GM18907 (cell line): ENCODE measurements around the gene CCDC60.

Experiments used
- ATAC-seq: cut with Tn5 transposase; IDR thresholded peaks from one replicate; pipeline ENCODE4 v1.9.1; 2021; ENCODE audit warnings: mild to moderate bottlenecking, moderate library complexity; ENCODE audit not compliant: unreplicated experiment

CCDC60 gene

DNA sequence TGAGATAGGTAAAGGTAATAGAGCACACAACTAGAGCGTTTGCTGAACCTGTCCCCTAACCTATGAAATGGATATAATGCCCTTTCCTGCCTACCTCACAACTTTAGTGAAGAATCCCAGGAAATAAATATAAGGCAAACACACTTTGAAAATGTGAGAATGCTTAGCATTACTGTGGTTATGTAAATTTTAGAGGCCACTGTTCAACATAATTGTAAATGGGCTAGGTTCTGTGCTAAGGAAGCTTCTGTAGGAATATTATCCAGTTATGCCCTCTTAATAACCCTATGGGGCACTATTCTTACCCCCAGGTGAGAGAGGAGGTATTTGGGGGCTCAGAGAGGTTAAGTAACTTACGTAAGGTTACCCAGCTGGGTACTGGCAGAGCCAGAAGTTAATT lies 166.5 kb downstream of the CCDC60 start:
- no peak for ATAC-seq

DNA sequence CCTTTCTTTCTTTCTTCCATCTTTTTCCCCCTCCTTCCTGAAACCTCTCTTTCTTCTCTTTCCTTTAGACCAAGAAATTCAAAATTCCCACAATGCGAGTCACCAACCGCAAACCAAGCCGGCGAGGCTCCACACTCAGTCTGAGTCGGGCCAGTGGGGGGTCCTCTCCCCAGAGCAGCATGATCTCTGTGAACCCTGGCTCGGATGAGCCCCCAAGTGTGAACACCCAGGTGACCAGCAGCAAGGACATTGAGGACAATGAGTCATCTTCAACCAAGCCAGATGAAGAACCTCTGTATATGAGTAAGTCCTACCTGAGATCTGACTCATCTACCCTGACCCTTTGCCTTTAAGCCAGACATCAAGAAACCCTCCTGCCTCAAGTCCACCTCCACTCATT lies 170.5 kb downstream of the CCDC60 start:
- no peak for ATAC-seq

DNA sequence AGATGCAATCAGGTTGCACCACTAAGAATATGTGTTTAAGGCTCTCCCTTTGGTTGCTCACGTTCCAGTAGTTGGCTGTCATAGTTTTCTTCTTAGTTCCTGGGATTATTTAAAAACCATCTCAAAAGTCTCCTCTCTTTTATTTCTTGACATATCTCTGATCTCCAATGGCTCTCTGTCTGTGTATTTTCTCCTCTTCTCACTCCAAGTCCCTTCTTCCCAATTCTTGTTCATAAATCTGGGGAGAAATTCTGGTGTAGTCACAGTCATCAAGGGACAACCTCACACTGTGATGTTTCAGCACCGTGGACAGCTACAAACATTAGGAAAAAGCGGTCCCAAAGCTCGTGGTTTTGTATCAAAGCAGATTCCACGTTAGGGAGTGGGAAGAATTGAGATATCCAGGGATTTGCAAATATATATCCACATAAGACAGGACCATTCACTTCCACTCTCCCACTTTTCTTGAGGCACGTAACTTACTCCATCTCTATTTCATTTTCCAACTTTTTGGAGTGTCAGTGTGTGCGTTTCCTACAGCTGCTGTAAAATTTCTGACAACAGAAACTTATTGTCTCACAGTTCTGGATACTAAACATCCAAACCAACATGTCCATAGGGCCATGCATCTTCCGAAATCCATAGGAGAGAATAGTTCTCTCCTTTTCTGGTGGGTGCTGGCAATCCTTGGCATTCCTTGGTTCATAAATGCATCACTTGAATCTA lies 178.4 kb downstream of the CCDC60 start:
- ATAC-seq, result no peak

DNA sequence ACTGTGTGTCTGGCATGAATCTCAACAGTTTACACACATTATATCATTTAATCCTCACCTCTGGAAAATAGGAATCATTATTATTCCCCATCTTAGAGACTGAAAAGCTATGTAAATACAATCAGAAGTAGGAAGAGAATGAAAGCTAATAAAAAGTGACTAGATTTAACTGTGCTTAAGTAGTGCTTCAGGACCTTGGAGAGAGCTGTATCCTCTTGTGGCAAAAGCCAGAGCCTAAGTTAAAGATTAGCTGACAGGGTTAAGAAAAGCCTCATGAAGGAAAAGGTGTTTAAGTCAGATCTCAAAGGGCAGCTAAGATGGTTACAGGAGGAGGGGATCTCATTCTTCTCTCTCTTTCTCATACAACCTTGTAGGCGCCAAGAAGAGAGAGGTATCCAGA lies 193.7 kb downstream of the CCDC60 start:
- ATAC-seq, result no peak

DNA sequence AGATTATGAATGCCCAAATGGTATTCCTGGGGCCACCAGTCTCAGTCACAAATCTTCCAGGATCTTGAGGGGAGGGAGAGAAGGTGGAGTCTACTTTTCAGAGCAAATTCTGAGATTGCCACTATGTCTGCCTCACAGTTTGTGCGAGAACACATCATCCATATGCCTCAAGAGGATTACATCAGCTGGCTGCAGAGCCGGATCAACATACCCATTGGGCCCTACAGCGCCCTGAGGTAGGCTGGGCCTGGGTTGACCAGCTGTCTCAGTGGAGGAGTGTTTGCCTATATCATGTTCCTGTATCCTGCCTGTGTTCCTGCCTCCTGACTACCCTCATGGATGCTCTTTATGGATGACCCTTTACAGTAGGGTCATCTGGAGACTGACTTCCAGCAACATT lies 205.9 kb downstream of the CCDC60 start:
- no peak for ATAC-seq

DNA sequence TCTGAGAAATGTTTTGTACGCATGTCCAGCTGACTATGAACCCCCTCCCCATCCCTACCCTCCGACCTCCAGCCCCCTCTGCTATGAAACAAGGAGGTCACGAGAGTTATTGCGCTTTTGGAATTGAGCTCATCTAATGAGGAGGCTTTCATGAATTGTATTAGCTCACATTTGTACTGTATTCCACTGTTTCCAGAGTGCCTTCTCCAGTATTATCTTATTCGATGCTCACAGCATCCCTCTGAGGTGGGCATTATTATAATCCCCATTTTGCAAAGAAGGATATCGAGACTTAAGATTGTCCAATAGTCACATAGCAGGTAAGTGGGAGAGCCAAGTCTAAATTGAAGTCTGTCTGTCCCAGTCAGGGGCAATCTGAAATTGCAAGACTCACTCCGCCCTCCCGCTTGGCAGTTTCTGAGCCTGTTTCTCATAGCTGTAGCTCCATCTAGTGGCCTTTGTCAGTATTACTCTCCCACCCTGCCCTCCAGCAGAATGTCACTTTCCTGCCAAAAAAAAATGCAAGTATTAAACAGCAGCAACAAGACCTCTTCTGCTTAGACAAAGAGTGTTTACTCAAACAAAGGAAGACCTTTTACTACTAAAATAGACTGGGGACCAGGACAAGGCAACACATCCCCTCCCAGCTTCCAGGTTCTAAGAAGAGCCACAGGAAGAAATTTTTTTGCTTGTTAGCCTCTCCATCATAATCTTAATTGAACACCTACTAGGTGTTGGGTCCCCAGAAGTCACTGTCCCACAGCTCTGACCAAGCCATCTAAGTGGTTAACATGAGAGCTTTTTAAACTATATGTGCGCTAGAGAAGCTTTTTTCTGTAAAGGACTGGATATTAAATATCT lies 210.5 kb downstream of the CCDC60 start:
- peak; percentile 65 for ATAC-seq

DNA sequence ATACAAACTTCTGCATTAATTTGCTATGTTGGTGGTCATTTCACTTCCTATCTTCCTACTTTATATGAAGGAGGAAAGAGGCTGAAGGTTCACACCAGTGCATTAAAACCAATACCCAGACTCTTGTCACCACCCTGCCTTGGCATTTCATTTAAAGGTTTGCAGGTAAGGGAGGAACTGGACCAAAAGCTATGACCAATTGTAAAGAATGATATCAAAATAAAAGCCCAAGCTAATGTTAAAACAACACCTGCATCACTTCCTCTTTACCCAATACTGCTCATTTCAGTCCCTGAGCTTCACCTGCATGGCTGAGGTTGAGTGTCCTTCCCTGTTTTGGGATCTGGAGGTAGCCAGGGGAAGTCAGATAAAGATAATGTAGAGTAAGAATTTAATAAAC lies 211.8 kb downstream of the CCDC60 start:
- ATAC-seq, result no peak

DNA sequence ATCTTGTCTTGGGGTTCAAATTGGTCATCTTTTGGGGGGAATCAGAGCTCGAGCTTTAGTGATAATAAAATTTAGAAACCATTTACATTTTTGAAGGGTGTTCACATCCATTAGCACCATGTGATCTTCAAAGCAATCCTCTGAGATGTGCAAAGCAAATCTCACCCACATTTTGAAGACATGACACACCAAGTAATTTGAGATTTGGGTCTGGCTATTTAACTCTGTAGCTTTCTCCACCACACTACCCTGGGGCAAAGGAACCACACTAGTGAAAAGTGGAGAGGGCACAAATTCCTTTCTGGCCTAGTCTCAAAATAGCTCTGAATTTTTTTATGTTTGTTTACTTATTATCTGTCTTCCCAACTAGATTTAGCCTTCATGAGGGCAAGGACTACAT lies 212.5 kb downstream of the CCDC60 start:
- ATAC-seq, result no peak

DNA sequence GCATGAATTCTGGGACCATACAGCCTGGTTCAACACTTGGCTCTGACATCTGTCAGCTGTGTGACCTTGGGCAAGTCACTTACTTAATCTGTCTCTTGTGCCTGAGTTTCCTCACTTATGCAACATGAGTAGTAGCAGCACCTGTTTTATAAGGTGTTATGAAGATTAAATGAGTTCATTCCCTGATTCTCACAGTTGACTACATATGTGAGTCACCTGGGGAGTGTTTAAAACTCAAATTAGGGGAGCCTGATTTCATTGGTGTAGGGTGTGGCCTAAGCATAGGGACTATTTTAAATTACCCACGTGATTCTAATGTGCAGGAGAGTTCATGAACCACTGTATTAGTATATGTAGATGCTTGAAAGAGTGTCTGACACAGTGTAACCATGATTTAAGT lies 222.3 kb downstream of the CCDC60 start:
- no peak for ATAC-seq

DNA sequence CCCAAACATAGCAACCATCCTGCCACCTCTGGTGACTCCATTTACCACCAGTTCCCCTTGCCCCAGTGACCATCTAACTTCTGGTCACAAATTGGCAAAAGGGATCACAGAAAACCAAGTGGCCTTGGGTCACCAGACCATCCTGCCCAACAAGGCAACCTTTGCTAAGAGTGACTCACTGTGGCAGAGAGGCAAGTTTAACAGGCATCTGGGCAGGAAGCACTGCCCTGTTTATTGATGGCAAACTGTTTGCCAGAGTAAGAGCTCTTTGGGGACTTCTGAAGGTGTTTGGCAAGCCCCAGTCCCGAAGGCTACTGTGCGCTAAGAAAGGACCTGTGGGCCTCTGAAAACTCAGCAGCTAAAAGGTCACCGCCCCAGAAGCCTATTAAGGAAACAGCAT lies 230.9 kb downstream of the CCDC60 start:
- no peak for ATAC-seq

DNA sequence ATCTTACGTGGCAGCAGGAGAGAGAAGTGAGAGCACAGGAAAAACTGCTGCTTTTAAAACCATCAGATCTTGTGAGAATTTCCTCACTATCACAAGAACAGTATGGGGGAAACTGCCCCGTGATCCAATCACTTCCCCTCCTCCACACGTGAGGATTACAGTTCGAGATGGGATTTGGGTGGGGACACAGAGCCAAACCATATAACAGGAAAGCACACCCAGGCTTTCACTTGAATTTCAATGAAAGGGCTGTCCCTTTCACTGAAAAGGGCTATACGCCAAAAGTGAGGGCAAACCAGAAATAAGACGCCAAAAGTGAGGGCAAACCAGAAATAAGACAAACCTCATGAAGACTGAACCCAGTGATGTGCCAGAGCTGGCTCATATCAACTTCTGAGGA lies 236.2 kb downstream of the CCDC60 start:
- no peak for ATAC-seq

DNA sequence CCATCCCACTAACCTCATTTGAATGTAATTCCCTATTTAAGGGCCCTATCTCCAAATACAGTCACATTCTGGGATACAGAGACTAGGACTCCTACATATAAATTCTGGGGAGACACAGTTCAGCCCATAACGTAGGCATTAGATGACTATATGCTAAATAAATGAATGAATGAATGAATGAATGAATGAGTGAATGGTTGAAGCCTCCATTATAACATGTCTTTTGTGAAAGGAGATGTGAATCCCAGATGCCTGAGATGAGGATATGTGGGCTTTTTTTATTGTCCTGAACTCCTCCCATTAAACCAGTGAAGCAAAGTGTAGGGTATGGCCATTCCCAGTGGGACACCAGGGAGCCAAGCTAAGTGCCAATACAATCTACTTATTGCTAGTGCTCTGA lies 238.6 kb downstream of the CCDC60 start:
- ATAC-seq, result no peak

DNA sequence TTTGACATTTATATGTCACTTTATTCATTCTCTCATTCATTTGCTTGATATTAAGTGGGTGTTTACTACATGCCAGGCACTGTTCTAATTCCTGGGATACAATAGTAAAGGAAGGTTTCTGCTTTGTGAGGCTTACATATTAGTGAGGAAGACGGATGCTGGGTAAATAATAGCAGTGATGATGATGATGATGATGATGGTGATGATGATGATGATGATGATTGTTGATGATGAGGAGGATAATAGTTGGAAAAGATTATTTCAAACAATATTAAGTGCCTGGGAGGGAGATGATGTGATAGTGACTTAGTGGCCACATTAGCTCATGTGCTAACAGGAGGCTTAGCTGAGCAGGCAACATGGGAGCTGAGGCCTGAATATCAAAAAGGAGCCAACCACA lies 239.7 kb downstream of the CCDC60 start:
- no peak for ATAC-seq

DNA sequence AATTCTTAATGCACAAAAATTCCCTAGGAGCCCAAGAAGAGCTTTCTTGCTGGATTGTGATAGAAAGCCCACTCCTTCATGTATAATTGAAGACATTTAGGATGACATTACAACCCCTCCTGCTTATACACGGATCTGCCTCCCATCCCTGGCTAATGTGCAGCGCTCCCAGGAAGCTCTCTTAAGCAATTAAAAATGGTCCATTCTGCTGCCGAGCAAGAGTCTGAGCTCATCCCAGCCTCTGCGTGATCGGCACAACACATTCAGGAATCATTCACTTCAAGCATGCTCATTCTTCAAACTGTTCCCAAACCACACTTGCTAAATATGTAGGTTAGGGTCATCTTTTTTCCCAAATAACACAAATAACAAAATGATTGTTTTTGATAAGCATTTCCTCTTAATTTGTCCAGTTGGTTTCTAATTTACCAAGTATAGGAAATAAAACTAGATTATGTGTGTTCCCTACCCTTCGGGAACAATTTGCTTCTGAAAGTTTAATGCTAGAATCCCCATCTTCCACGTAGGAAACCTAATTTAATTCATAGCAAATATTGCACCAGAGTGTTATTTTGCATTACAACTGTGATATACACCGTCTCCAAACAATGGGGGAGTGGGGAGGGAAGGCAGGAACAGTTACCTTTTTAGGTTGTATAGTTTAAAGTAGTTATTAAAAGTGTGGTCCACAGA lies 241.7 kb downstream of the CCDC60 start:
- ATAC-seq, result no peak

DNA sequence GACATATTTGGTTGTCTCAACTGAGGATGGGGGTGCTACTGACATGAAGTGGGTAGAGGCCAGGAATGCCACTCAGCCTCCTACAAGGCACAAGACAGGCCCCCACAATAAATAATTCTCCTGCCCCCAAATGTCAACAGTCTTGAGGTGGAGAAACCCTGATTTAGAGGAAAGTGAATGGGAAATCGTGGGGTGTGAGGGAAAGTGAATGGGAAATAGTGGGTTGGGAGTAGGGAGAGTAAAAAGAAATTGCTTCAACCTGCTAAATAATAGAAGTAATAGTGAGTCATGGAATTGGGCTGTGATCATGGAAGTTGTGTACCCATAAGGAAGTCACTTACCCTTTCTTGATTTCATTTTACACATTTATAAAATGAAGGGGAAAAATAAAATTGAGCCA lies 242.4 kb downstream of the CCDC60 start:
- no peak for ATAC-seq

DNA sequence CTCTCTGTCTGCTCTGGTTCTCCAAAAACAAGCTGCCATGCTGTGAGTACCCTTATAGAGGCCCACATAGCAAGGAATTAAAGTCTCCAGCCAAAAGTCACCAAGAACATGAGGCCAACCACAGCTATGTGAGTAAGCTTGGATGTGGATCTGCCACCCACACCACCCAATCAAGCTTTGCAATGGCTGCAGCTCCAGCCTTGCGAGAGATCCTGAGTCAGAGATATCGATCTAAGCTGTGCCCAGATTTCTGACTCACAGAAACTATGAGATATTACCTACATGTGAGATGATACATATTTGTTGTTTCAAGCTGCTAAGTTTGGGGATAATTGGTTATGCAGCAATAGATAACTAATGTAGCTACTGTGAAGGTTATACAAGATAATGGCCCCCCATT lies 243.6 kb downstream of the CCDC60 start:
- no peak for ATAC-seq

DNA sequence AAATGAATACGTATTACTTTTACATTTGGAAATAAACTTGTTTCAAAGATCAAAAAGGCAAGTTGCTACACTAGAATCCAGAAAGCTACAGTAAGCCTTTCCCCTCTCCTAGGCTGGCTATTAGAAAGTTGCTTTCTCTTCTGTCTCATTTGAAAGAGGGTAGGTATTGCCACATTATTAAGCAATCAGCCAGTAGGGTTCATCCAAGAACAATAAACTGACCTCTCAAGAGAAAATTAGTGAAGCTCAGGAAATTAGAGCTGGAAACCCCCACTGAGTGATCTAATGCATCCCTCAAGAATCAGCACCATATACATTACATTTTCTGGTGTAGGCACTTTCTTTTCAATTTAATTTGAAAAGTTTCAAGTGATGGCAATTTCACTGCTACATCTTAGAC lies 254.6 kb downstream of the CCDC60 start:
- no peak for ATAC-seq

DNA sequence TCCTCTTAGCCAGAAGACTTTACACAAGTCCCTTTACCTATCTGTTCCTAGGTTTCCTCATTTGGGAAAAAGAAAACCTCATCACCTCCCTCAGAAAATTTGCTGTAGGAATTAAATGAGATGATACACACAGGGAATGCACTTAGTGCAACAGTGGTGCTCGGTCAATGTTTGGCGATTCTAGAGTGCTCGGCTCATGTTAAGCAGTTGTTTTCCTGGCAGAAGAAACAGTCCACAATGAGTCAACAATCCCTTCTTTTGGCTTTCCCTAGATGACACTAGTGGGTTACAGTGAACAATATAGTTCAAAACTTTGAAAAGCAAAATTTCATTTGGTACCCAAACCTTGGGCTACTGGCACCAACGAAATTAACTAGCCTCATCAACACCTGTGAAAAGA lies 255.1 kb downstream of the CCDC60 start:
- ATAC-seq, result no peak
